A549 treated with ZK216348 at 1 μM for 4 hours (cell line): ENCODE measurements around the gene UGT8. TPM values are rescaled to one million over a fixed set of nuclear protein-coding genes. Genes with fewer than 3 reads are reported as not detected.

Experiments
- total RNA-seq: library from RNA; stranded (reverse); fragments of 200-300 nt; extraction: Qiagen RNA extraction; gene quantifications from 5 replicates; pipeline ENCODE4 v1.2.3, GENCODE V29; 2022; ENCODE audit warnings: low read depth

Gene UGT8
- total RNA-seq = 0.08 to 0.15 TPM (median 0.11 TPM) in 5 replicates

DNA sequence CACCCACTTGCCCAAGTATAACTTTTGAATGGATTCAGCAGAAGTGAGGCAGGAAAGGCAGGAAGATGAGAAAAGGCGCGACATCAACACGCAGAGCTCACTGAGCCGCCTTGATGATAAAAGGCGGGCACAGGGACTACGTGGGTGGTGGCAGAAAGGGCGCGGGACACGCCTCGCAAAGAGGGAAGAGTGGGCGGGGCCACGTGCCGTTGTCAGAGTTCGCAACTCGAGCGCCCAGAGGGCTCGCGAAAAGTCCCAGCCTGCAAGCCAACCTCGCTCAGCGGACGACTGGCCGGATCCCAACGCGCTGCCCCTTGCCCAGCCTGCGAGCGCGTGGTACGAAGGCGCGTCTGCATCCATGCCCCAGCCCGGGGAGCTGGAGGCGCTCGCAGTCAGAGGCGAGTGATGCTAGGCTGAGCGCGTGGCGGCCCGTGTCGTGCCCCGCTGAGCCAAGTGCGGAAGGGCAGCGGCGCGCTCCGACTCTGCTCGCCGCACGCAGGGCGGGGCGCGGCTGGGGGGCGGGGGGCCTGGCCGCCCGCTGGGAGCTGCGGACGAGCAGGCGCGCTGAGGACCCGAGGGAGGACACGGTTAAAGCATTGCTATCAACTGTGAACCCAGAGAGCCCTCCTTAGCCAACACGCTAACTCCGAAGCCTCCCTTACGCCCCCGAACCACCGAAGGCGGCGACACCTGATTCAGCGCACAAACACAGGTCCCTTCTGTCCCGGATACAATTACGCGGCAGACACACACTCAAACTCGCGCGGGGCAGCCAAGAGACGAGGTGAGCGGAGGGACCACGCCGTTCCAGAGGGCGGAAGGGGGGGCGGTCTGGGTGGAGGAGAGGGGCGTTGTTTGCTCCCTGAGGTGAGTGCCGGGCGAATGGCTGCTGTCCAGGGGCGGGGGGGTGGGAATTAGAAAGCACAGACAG, at the start of gene UGT8:
Gene UGT8 (plus strand): TSS at position 617 of the 931 bp plus-strand sequence. CDS start 24,074 bp downstream, outside the sequence.

